Chondrocyte (in vitro differentiated cells): ENCODE results near the gene OR8B12. TPM values are rescaled to one million over a fixed set of nuclear protein-coding genes. Genes with fewer than 3 reads are reported as not detected.

Source experiments
- DNase-seq: peaks from one replicate; pipeline ENCODE4 v3.0.0; 2021; ENCODE audit warnings: mixed read lengths, low spot score
- H3K27ac Mint-ChIP-seq: one replicate; pipeline ENCODE4 v1.8.0; 2021; ENCODE audit warnings: mild to moderate bottlenecking, moderate library complexity, mixed read lengths; ENCODE audit not compliant: unreplicated experiment
- H3K27me3 Mint-ChIP-seq: 2 replicates; pipeline ENCODE4 v1.8.0; 2021; ENCODE audit warnings: low read depth, mixed read lengths
- H3K36me3 Mint-ChIP-seq: 2 replicates; pipeline ENCODE4 v1.8.0; 2021; ENCODE audit warnings: low read depth, mixed read lengths
- H3K4me1 Mint-ChIP-seq: 2 replicates; pipeline ENCODE4 v1.8.0; 2021; ENCODE audit warnings: low read depth, mild to moderate bottlenecking, mixed read lengths
- H3K4me3 Mint-ChIP-seq: one replicate; pipeline ENCODE4 v1.8.0; 2021; ENCODE audit warnings: mild to moderate bottlenecking, moderate library complexity, mixed read lengths; ENCODE audit not compliant: unreplicated experiment
- H3K9me3 Mint-ChIP-seq: 2 replicates; pipeline ENCODE4 v1.8.0; 2021; ENCODE audit warnings: low read depth, mixed read lengths
- total RNA-seq: library from RNA; stranded (reverse); gene quantifications from 3 replicates; pipeline ENCODE4 v1.2.1, GENCODE V29; 2021
- TF ChIP-seq, protein P1 (sequence below): fragments of 200-600 bp; sonication (generic); IDR thresholded peaks from 2 replicates; pipeline ENCODE4 v1.5.0; 2021; ENCODE audit warnings: antibody characterized with exemption, mild to moderate bottlenecking, moderate library complexity

OR8B12 gene
- total RNA-seq, 1 donor from 2014 or later, result not detected

DNA sequence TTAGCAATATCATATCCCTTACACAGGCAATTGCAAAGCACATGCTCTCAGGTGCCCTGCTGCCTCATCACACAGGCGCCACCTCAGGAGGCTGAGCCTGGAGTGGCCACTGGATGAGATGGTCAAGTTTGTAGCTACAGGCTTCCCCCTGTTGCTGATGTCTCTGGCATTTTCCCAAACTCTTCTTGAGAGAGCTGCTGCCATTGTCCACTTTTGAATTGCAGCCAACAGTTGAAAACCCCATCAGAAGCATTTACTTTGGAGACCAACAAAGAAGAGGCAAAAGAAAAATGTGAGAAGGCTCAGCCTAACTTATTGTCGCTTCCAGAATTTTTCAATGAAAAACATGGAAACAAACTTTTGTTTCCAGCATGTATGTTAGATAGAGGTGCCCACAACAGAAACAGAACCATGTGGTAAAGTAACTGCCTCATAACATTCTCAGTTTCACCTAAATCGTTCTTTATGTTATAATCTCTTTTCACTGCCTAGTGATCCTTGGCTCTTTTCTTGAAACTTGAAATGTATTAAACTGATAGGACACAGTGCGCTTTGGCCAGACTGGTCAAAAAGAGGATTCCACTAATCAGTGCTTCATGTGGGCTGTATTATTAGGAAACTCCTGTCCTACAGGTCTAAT is 50.3 kb downstream of the OR8B12 start:
- H3K4me1 Mint-ChIP-seq, result no peaks in the 10 kb centered on the region
- H3K36me3 Mint-ChIP-seq, result no peaks in the 10 kb centered on the region
- H3K27ac Mint-ChIP-seq, result no peak overlapping the region
- H3K9me3 Mint-ChIP-seq, result peaks cover 10% of the 10 kb centered on the region
- TF ChIP-seq, protein P1, sequence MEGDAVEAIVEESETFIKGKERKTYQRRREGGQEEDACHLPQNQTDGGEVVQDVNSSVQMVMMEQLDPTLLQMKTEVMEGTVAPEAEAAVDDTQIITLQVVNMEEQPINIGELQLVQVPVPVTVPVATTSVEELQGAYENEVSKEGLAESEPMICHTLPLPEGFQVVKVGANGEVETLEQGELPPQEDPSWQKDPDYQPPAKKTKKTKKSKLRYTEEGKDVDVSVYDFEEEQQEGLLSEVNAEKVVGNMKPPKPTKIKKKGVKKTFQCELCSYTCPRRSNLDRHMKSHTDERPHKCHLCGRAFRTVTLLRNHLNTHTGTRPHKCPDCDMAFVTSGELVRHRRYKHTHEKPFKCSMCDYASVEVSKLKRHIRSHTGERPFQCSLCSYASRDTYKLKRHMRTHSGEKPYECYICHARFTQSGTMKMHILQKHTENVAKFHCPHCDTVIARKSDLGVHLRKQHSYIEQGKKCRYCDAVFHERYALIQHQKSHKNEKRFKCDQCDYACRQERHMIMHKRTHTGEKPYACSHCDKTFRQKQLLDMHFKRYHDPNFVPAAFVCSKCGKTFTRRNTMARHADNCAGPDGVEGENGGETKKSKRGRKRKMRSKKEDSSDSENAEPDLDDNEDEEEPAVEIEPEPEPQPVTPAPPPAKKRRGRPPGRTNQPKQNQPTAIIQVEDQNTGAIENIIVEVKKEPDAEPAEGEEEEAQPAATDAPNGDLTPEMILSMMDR, result no peak
- no peak for DNase-seq
- H3K27me3 Mint-ChIP-seq, result peaks cover 31% of the 10 kb centered on the region
- H3K4me3 Mint-ChIP-seq, result no peak overlapping the region

Other genes with a start within 250 kb of the OR8B12 start
- gene OR8D1, start 229.7 kb downstream of the OR8B12 start, total RNA-seq, result not detected in 3 replicates
- not detected in 3 replicates for gene OR8D2, start 223.5 kb downstream of the OR8B12 start, total RNA-seq
- gene OR8B2, start 159.2 kb downstream of the OR8B12 start, total RNA-seq, result not detected in 3 replicates
- not detected in 3 replicates for gene OR8B3, start 144.6 kb downstream of the OR8B12 start, total RNA-seq
- not detected in 3 replicates for gene OR8B4, start 118.8 kb downstream of the OR8B12 start, total RNA-seq
- gene OR8B8, start 98.0 kb downstream of the OR8B12 start, total RNA-seq, result not detected in 3 replicates
- 0.07 to 0.23 TPM in 2 of 3 replicates, not detected in the other for gene OR8A1, start 26.3 kb upstream of the OR8B12 start, total RNA-seq
- not detected in 3 replicates for gene PANX3, start 67.8 kb upstream of the OR8B12 start, total RNA-seq
- gene TBRG1, start 79.2 kb upstream of the OR8B12 start, total RNA-seq, result 22.4 to 30.9 TPM (median 30.0 TPM) in 3 replicates
- gene SIAE, start 130.1 kb upstream of the OR8B12 start, total RNA-seq, result 8.3 to 15.2 TPM (median 9.6 TPM) in 3 replicates
- gene SPA17, start 130.2 kb upstream of the OR8B12 start, total RNA-seq, result 1.7 to 3.6 TPM (median 3.2 TPM) in 3 replicates
- 1.6 to 2.4 TPM (median 1.8 TPM) in 3 replicates for gene NRGN, start 196.3 kb upstream of the OR8B12 start, total RNA-seq
- gene VSIG2, start 208.6 kb upstream of the OR8B12 start, total RNA-seq, result not detected in 3 replicates
- 1.7 to 2.6 TPM (median 2.0 TPM) in 3 replicates for gene ESAM, start 218.6 kb upstream of the OR8B12 start, total RNA-seq